Measurements from ENCODE around the gene SMOC1.

SMOC1 gene

GRCh38 chr14:70018230-70018629 lies 139.0 kb downstream of the SMOC1 start:
- FAIRE-seq: no peak

- no peak for FAIRE-seq
Observed at GRCh38 chr14:70018713-70019211, 139.5 kb downstream of the SMOC1 start.

- FAIRE-seq: no peak
Observed at GRCh38 chr14:70019695-70020094, 140.5 kb downstream of the SMOC1 start.

- no peak for FAIRE-seq
Observed at GRCh38 chr14:70020352-70021170, 141.3 kb downstream of the SMOC1 start.

- FAIRE-seq: no peak
Observed at GRCh38 chr14:70021548-70022220, 142.5 kb downstream of the SMOC1 start.

GRCh38 chr14:70022771-70023445 lies 143.7 kb downstream of the SMOC1 start:
- FAIRE-seq: no peak

- no peak for FAIRE-seq
Observed at GRCh38 chr14:70023871-70024270, 144.7 kb downstream of the SMOC1 start.

GRCh38 chr14:70027785-70028428 lies 148.7 kb downstream of the SMOC1 start:
- FAIRE-seq: no peak

- FAIRE-seq: no peak
Observed at GRCh38 chr14:70029296-70030132, 150.3 kb downstream of the SMOC1 start.

- no peak for FAIRE-seq
Observed at GRCh38 chr14:70032016-70032415, 152.8 kb downstream of the SMOC1 start.

- no peak for FAIRE-seq
Observed at GRCh38 chr14:70032447-70032846, 153.2 kb downstream of the SMOC1 start.

- no peak for FAIRE-seq
Observed at GRCh38 chr14:70033116-70033515, 153.9 kb downstream of the SMOC1 start.

GRCh38 chr14:70033561-70033960 lies 154.3 kb downstream of the SMOC1 start:
- no peak for FAIRE-seq

- FAIRE-seq: no peak
Observed at GRCh38 chr14:70034257-70034656, 155.0 kb downstream of the SMOC1 start.

GRCh38 chr14:70036665-70037064 lies 157.4 kb downstream of the SMOC1 start:
- FAIRE-seq: no peak

GRCh38 chr14:70043001-70043400 lies 163.8 kb downstream of the SMOC1 start:
- no peak for FAIRE-seq

- no peak for FAIRE-seq
Observed at GRCh38 chr14:70045310-70045709, 166.1 kb downstream of the SMOC1 start.

GRCh38 chr14:70045844-70046535 lies 166.8 kb downstream of the SMOC1 start:
- FAIRE-seq: no peak

GRCh38 chr14:70047598-70048312 lies 168.5 kb downstream of the SMOC1 start:
- FAIRE-seq: no peak

- FAIRE-seq: no peak
Observed at GRCh38 chr14:70048313-70048654, 169.1 kb downstream of the SMOC1 start.

- FAIRE-seq: no peak
Observed at GRCh38 chr14:70049605-70050004, 170.4 kb downstream of the SMOC1 start.

All from TTC549 (cell line).